K562 (cell line): ENCODE results near the gene SHISA9. TPM values are rescaled to one million over a fixed set of nuclear protein-coding genes. Genes with fewer than 3 reads are reported as not detected.

ENCODE experiments used
- AFF4 ChIP-seq: sonication (generic); formaldehyde crosslinking; IDR thresholded peaks from 2 replicates; pipeline ENCODE4 v1.8.0; 2023; ENCODE audit warnings: mild to moderate bottlenecking, missing genetic modification reagents
- ATF1 ChIP-seq, 2 experiments: fragments of 450-650 bp in 1 of 2; IDR thresholded peaks; 2 replicates each; pipeline ENCODE4 v1.6.1; 2016; ENCODE audit warnings: missing compliant biosample characterization in 1 of 2, missing genetic modification characterization in 1 of 2
- CREM ChIP-seq: IDR thresholded peaks from 2 replicates; pipeline ENCODE4 v1.6.1; 2014; ENCODE audit warnings: antibody characterized with exemption, low read depth
- ZBTB40 ChIP-seq, 2 experiments: fragments of 450-650 bp in 1 of 2; sonication (generic) in 1 of 2; formaldehyde crosslinking in 1 of 2; IDR thresholded peaks; 2 replicates each; pipeline versions ENCODE4 v1.7.1 to v1.9.0; 2016 to 2022; ENCODE audit warnings: inconsistent platforms in 1 of 2, mild to moderate bottlenecking in 1 of 2, missing genetic modification reagents in 1 of 2
- ZNF695 ChIP-seq: fragments of 450-650 bp; formaldehyde crosslinking; IDR thresholded peaks from 2 replicates; pipeline ENCODE4 v1.4.0; 2020; ENCODE audit warnings: mild to moderate bottlenecking, moderate library complexity
- ZZZ3 ChIP-seq: fragments of 450-650 bp; IDR thresholded peaks from 2 replicates; pipeline ENCODE4 v1.6.1; 2016; ENCODE audit warnings: antibody characterized with exemption, mild to moderate bottlenecking, moderate library complexity
- polyA plus RNA-seq, 8 experiments: library from polyadenylated mRNA; depleted of rRNA in 4 of 8; stranded (reverse) in 5 of 8; unstranded in 3 of 8; fragments of >200 nt; fragmentation: Nextera tagmentation in 2 of 8; fragmentation: Illumina TruSeq in 1 of 8; extraction: Ambion mirVana in 2 of 8; extraction: Trizol in 1 of 8; gene quantifications; 2 replicates each; pipeline versions ENCODE4 v1.2.1 to v1.2.3, GENCODE V29; 2011 to 2014; ENCODE audit warnings: inconsistent platforms in 1 of 8, missing spikeins in 1 of 8
- total RNA-seq, 7 experiments: library from RNA; depleted of rRNA in 6 of 7; stranded (reverse); fragments of >200 nt in 6 of 7; fragmentation: Illumina TruSeq in 2 of 7; extraction: Trizol in 2 of 7; gene quantifications; 2 replicates each; pipeline versions ENCODE4 v1.2.1 to v1.2.3, GENCODE V29; 2011 to 2021; ENCODE audit warnings: low replicate concordance in 1 of 7

Gene SHISA9
- total and polyA plus RNA-seq, 9 of the 15 experiments (the other 6 are each of a cell fraction or from before 2014, with no cell fraction given) = under 0.01 to 0.16 (median 0.01) TPM; not detected in 6

GRCh38 chr16:13207151-13207550 is 305.8 kb downstream of the SHISA9 start (continued):
- TF ChIP-seq ZBTB40 (IDR thresholded peaks at IDR 0.05) = no peak
- TF ChIP-seq ZBTB40 (CRISPR knock-in tag; IDR thresholded peaks at IDR 0.05) = no peak
- no peak for TF ChIP-seq CREM
- TF ChIP-seq ATF1 (CRISPR knock-in tag; IDR thresholded peaks at IDR 0.05) = no peak
- no peak for TF ChIP-seq ATF1 (tag; IDR thresholded peaks at IDR 0.05)
- TF ChIP-seq ZZZ3 = no peak
- TF ChIP-seq AFF4 = no peak
- TF ChIP-seq ZNF695 (CRISPR knock-in tag) = no peak
- TF ChIP-seq, all 486 proteins: peak for 0
